ENCODE results near the gene ISCA2.
A peak's percentile ranks its signal among the peaks of the same experiment; 100 is the strongest.

The ISCA2 gene, protein sequence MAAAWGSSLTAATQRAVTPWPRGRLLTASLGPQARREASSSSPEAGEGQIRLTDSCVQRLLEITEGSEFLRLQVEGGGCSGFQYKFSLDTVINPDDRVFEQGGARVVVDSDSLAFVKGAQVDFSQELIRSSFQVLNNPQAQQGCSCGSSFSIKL

DNA sequence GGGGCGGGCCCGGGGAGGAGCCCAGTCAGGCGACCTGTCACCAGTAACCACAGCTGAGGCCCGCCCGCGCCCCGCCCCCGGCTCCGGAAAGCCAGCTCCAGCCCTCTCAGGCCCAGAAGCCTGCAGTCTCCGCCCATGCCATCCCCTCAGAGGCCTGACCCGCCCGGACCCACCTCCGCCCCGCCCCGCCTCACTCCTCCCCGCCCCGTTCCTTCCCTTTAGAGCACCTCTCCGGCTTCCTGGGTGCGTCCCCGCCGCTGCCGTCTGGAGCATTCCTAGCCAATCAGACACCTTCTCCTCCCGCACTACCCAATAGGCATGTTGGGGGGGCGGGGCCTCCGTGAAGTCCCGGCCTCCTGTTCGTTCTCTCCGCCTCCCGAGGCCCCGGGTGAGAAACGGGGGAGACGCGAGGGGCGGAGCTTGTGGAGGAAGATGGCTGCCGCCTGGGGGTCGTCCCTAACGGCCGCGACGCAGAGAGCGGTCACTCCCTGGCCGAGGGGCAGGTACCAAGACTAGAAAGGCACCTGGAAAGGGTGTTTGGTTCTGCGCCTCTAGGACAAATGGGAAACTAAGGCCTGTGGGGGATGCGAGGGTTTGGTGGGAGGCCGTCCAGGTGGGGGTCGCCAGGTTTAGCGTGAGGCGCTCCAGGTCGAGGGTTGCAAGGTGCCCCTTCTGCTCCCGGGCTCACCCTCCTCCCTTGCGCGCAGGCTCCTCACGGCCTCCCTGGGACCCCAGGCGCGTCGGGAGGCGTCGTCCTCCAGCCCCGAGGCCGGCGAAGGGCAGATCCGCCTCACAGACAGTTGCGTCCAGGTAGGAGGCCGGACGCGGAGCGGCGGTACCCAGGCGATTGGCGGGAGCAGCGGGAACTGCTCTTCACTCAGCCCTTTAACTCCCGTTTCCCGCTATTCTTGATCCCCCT is at the start of gene ISCA2:
Gene ISCA2, plus strand, starts transcription at position 423 of the 919 bp plus-strand sequence. Its CDS starts 10 bp downstream, at position 433.
- peaks cover 31% of the 10 kb centered on the region for H3K4me1 ChIP-seq (ENCODE audit: control insufficient read depth, insufficient read depth, low read length)
- CTCF ChIA-PET, result interaction anchor here (1.0 kb wide), 1 partner anchor 118 kb away, joined by 3 read pairs; the partner anchor contains the start of gene LTBP2
- POLR2A ChIA-PET, result interaction anchor here (0.6 to 1.3 kb wide), 11 partner anchors 9 to 575 kb away, joined by 3 to 6 read pairs (median 4); partner anchors contain the start of gene ABCD4
- no peaks in the 10 kb centered on the region for H3K9me3 ChIP-seq (ENCODE audit: control insufficient read depth, insufficient read depth, low read depth, low read length)
- H3K36me3 ChIP-seq (ENCODE audit: control insufficient read depth in 2 of 2, insufficient read depth in 1 of 2, low read length in 2 of 2), result peaks cover 3 to 6% of the 10 kb centered on the region in 2 experiments; a peak in 2 of 3 replicates
- H3K27ac ChIP-seq (ENCODE audit: extremely low read depth, low read depth, low read length), result peak within 1 kb of the TSS; percentile 77
- H3K4me3 ChIP-seq (ENCODE audit: low read depth, low read length), result peak within 1 kb of the TSS; percentile 92
- TF ChIP-seq, protein P1, sequence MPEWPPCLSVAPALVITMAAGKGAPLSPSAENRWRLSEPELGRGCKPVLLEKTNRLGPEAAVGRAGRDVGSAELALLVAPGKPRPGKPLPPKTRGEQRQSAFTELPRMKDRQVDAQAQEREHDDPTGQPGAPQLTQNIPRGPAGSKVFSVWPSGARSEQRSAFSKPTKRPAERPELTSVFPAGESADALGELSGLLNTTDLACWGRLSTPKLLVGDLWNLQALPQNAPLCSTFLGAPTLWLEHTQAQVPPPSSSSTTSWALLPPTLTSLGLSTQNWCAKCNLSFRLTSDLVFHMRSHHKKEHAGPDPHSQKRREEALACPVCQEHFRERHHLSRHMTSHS (tag by site-specific recombination; IDR thresholded peaks at IDR 0.05), result no peak
- TF ChIP-seq, protein P2, sequence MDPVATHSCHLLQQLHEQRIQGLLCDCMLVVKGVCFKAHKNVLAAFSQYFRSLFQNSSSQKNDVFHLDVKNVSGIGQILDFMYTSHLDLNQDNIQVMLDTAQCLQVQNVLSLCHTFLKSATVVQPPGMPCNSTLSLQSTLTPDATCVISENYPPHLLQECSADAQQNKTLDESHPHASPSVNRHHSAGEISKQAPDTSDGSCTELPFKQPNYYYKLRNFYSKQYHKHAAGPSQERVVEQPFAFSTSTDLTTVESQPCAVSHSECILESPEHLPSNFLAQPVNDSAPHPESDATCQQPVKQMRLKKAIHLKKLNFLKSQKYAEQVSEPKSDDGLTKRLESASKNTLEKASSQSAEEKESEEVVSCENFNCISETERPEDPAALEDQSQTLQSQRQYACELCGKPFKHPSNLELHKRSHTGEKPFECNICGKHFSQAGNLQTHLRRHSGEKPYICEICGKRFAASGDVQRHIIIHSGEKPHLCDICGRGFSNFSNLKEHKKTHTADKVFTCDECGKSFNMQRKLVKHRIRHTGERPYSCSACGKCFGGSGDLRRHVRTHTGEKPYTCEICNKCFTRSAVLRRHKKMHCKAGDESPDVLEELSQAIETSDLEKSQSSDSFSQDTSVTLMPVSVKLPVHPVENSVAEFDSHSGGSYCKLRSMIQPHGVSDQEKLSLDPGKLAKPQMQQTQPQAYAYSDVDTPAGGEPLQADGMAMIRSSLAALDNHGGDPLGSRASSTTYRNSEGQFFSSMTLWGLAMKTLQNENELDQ (tag by site-specific recombination; IDR thresholded peaks at IDR 0.05; ENCODE audit: low read depth), result no peak
- TF ChIP-seq, protein P3, sequence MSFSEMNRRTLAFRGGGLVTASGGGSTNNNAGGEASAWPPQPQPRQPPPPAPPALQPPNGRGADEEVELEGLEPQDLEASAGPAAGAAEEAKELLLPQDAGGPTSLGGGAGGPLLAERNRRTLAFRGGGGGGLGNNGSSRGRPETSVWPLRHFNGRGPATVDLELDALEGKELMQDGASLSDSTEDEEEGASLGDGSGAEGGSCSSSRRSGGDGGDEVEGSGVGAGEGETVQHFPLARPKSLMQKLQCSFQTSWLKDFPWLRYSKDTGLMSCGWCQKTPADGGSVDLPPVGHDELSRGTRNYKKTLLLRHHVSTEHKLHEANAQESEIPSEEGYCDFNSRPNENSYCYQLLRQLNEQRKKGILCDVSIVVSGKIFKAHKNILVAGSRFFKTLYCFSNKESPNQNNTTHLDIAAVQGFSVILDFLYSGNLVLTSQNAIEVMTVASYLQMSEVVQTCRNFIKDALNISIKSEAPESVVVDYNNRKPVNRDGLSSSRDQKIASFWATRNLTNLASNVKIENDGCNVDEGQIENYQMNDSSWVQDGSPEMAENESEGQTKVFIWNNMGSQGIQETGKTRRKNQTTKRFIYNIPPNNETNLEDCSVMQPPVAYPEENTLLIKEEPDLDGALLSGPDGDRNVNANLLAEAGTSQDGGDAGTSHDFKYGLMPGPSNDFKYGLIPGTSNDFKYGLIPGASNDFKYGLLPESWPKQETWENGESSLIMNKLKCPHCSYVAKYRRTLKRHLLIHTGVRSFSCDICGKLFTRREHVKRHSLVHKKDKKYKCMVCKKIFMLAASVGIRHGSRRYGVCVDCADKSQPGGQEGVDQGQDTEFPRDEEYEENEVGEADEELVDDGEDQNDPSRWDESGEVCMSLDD (tag by site-specific recombination; IDR thresholded peaks at IDR 0.05), result peak; percentile 91
- TF ChIP-seq, protein P4, sequence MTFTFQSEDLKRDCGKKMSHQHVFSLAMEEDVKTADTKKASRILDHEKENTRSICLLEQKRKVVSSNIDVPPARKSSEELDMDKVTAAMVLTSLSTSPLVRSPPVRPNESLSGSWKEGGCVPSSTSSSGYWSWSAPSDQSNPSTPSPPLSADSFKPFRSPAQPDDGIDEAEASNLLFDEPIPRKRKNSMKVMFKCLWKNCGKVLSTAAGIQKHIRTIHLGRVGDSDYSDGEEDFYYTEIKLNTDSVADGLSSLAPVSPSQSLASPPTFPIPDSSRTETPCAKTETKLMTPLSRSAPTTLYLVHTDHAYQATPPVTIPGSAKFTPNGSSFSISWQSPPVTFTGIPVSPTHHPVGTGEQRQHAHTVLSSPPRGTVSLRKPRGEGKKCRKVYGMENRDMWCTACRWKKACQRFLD (tag by site-specific recombination; IDR thresholded peaks at IDR 0.05), result no peak
- TF ChIP-seq, protein P5, sequence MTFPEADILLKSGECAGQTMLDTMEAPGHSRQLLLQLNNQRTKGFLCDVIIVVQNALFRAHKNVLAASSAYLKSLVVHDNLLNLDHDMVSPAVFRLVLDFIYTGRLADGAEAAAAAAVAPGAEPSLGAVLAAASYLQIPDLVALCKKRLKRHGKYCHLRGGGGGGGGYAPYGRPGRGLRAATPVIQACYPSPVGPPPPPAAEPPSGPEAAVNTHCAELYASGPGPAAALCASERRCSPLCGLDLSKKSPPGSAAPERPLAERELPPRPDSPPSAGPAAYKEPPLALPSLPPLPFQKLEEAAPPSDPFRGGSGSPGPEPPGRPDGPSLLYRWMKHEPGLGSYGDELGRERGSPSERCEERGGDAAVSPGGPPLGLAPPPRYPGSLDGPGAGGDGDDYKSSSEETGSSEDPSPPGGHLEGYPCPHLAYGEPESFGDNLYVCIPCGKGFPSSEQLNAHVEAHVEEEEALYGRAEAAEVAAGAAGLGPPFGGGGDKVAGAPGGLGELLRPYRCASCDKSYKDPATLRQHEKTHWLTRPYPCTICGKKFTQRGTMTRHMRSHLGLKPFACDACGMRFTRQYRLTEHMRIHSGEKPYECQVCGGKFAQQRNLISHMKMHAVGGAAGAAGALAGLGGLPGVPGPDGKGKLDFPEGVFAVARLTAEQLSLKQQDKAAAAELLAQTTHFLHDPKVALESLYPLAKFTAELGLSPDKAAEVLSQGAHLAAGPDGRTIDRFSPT (tag by site-specific recombination; IDR thresholded peaks at IDR 0.05), result no peak
- TF ChIP-seq ZNF561 (tag by site-specific recombination; IDR thresholded peaks at IDR 0.05; ENCODE audit: borderline replicate concordance) (peak; percentile 16; the same call in 1 of the 2 replicates), KLF16 (tag by site-specific recombination; IDR thresholded peaks at IDR 0.05) (peak; percentile 59; the same call in 1 of the 2 replicates), ZFP69B (tag by site-specific recombination; IDR thresholded peaks at IDR 0.05) (no peak), SETDB1 (IDR thresholded peaks at IDR 0.05; ENCODE audit: insufficient read length, low read length) (no peak), YY1 (tag by site-specific recombination; IDR thresholded peaks at IDR 0.05) (peak; percentile 69; the same call in 1 of the 2 replicates), OVOL3 (tag by site-specific recombination; IDR thresholded peaks at IDR 0.05) (no peak), ZNF521 (tag by site-specific recombination; IDR thresholded peaks at IDR 0.05) (no peak), ZNF292 (tag by site-specific recombination; IDR thresholded peaks at IDR 0.05; ENCODE audit: borderline replicate concordance, low read depth) (no peak), REPIN1 (tag by site-specific recombination; IDR thresholded peaks at IDR 0.05; ENCODE audit: low read depth) (no peak), SP2 (tag by site-specific recombination; IDR thresholded peaks at IDR 0.05) (peak; percentile 90), ZNF664 (tag by site-specific recombination; IDR thresholded peaks at IDR 0.05) (no peak), ZNF560 (tag by site-specific recombination; IDR thresholded peaks at IDR 0.05; ENCODE audit: borderline replicate concordance) (no peak), ZXDB (tag by site-specific recombination; IDR thresholded peaks at IDR 0.05) (peak; percentile 71), ZSCAN23 (tag by site-specific recombination; IDR thresholded peaks at IDR 0.05) (no peak)
- TF ChIP-seq, protein P6, sequence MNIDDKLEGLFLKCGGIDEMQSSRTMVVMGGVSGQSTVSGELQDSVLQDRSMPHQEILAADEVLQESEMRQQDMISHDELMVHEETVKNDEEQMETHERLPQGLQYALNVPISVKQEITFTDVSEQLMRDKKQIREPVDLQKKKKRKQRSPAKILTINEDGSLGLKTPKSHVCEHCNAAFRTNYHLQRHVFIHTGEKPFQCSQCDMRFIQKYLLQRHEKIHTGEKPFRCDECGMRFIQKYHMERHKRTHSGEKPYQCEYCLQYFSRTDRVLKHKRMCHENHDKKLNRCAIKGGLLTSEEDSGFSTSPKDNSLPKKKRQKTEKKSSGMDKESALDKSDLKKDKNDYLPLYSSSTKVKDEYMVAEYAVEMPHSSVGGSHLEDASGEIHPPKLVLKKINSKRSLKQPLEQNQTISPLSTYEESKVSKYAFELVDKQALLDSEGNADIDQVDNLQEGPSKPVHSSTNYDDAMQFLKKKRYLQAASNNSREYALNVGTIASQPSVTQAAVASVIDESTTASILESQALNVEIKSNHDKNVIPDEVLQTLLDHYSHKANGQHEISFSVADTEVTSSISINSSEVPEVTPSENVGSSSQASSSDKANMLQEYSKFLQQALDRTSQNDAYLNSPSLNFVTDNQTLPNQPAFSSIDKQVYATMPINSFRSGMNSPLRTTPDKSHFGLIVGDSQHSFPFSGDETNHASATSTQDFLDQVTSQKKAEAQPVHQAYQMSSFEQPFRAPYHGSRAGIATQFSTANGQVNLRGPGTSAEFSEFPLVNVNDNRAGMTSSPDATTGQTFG (tag by site-specific recombination; IDR thresholded peaks at IDR 0.05; ENCODE audit: borderline replicate concordance), result no peak
- TF ChIP-seq, protein P7, sequence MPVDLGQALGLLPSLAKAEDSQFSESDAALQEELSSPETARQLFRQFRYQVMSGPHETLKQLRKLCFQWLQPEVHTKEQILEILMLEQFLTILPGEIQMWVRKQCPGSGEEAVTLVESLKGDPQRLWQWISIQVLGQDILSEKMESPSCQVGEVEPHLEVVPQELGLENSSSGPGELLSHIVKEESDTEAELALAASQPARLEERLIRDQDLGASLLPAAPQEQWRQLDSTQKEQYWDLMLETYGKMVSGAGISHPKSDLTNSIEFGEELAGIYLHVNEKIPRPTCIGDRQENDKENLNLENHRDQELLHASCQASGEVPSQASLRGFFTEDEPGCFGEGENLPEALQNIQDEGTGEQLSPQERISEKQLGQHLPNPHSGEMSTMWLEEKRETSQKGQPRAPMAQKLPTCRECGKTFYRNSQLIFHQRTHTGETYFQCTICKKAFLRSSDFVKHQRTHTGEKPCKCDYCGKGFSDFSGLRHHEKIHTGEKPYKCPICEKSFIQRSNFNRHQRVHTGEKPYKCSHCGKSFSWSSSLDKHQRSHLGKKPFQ (tag by site-specific recombination; IDR thresholded peaks at IDR 0.05), result no peak
